C1 segment of cervical spinal cord (tissue), 14 donors: ENCODE results near the gene CEBPZ.
"Not testable (repeated sequence)": the region's sequence is repeated elsewhere in the genome, so short reads cannot be mapped to it uniquely, and the experiment has no call there.

Source experiments
- DNase-seq, 14 donors: peaks; one replicate each; lab custom pipeline; 2025; lab: John Stamatoyannopoulos, UW

CEBPZ gene

GRCh38 chr2:37231241-37232130 is at the start of gene CEBPZ, which contains the start of gene NDUFAF7:
CEBPZ (minus strand) TSS chr2:37231596; CDS start chr2:37231567, 29 bp downstream.
NDUFAF7 (plus strand) TSS chr2:37231658; CDS start chr2:37231706, 48 bp downstream.
- peak; percentile 37 to 92 (median 86) for DNase-seq

- DNase-seq, result no peak
Observed at GRCh38 chr2:37276291-37276690, 44.9 kb upstream of the CEBPZ start.

- DNase-seq, result no peak
Observed at GRCh38 chr2:37274359-37274965, 43.1 kb upstream of the CEBPZ start.

GRCh38 chr2:37271376-37272067 is 40.1 kb upstream of the CEBPZ start:
- no peak for DNase-seq

GRCh38 chr2:37268111-37268510 is 36.7 kb upstream of the CEBPZ start:
- DNase-seq, result no peak

- DNase-seq, result no peak
Observed at GRCh38 chr2:37267685-37268084, 36.3 kb upstream of the CEBPZ start.

- DNase-seq, result no peak
Observed at GRCh38 chr2:37263839-37264238, 32.4 kb upstream of the CEBPZ start.

- DNase-seq, result no peak
Observed at GRCh38 chr2:37262522-37262921, 31.1 kb upstream of the CEBPZ start.

GRCh38 chr2:37250869-37251740 is 19.7 kb upstream of the CEBPZ start:
- DNase-seq, result no peak

- no peak for DNase-seq
Observed at GRCh38 chr2:37246205-37246604, 14.8 kb upstream of the CEBPZ start.

- no peak for DNase-seq
Observed at GRCh38 chr2:37244755-37245154, 13.4 kb upstream of the CEBPZ start.

- DNase-seq, result no peak
Observed at GRCh38 chr2:37244017-37244416, 12.6 kb upstream of the CEBPZ start.

- DNase-seq, result no peak
Observed at GRCh38 chr2:37243435-37243834, 12.0 kb upstream of the CEBPZ start.

GRCh38 chr2:37232131-37232933 is 936 bp upstream of the CEBPZ start:
- peak in 7 of 14 donors; percentile 8 to 45 (median 18) for DNase-seq

GRCh38 chr2:37230581-37230980 is 815 bp downstream of the CEBPZ start:
- no peak for DNase-seq

GRCh38 chr2:37228788-37229187 is 2.6 kb downstream of the CEBPZ start:
- DNase-seq, result no peak

- no peak for DNase-seq
Observed at GRCh38 chr2:37226863-37227262, 4.5 kb downstream of the CEBPZ start.

- not testable (repeated sequence) for DNase-seq
Observed at GRCh38 chr2:37225129-37225528, 6.3 kb downstream of the CEBPZ start.

- DNase-seq, result no peak
Observed at GRCh38 chr2:37224063-37224462, 7.3 kb downstream of the CEBPZ start.

GRCh38 chr2:37223131-37223530 is 8.3 kb downstream of the CEBPZ start:
- no peak for DNase-seq
